GM13977 (cell line): Measurements from ENCODE around the gene AKT3.

Source experiments
- DNase-seq: peaks from one replicate; pipeline ENCODE4 v3.0.0; 2012; ENCODE audit warnings: low spot score
- in situ Hi-C: fragments of 300-500 bp; cut with MboI; formaldehyde crosslinking; loops from one replicate; pipeline ENCODE4 v1.12.0; 2022; ENCODE audit warnings: low sequenced_read_pairs, low pct_unique_long_range_greater_than_20kb, mixed read lengths, inconsistent platforms; ENCODE audit not compliant: unreplicated experiment
- TF ChIP-seq, protein P1 (sequence below): IDR thresholded peaks from 2 replicates; pipeline ENCODE4 v1.5.1; 2012; ENCODE audit warnings: mild to moderate bottlenecking, control low read depth; ENCODE audit not compliant: insufficient read depth; ENCODE audit errors: extremely low read depth, missing control alignments

AKT3 gene

DNA sequence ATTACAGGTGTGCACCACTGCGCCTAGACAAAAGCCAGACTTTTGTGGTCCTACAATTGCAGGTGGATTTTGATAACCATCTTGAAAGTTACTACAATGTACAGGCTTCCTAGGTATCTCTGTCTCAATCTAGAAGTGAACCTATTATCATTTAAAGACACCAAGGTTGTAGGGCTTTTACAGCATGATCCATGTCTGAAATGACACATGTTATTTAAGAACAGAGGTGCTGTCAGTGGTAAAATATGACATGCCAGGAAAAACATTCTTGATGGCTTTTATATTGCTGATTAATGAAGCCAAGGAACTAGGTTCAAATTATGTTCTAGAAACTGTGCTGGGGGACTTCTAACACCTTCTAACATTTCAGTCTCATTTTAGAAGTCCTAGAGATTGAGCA is 341.1 kb downstream of the AKT3 start:
- in situ Hi-C loops, result no loop called here
- no peak for DNase-seq
- TF ChIP-seq, protein P1, sequence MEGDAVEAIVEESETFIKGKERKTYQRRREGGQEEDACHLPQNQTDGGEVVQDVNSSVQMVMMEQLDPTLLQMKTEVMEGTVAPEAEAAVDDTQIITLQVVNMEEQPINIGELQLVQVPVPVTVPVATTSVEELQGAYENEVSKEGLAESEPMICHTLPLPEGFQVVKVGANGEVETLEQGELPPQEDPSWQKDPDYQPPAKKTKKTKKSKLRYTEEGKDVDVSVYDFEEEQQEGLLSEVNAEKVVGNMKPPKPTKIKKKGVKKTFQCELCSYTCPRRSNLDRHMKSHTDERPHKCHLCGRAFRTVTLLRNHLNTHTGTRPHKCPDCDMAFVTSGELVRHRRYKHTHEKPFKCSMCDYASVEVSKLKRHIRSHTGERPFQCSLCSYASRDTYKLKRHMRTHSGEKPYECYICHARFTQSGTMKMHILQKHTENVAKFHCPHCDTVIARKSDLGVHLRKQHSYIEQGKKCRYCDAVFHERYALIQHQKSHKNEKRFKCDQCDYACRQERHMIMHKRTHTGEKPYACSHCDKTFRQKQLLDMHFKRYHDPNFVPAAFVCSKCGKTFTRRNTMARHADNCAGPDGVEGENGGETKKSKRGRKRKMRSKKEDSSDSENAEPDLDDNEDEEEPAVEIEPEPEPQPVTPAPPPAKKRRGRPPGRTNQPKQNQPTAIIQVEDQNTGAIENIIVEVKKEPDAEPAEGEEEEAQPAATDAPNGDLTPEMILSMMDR, result no peak

DNA sequence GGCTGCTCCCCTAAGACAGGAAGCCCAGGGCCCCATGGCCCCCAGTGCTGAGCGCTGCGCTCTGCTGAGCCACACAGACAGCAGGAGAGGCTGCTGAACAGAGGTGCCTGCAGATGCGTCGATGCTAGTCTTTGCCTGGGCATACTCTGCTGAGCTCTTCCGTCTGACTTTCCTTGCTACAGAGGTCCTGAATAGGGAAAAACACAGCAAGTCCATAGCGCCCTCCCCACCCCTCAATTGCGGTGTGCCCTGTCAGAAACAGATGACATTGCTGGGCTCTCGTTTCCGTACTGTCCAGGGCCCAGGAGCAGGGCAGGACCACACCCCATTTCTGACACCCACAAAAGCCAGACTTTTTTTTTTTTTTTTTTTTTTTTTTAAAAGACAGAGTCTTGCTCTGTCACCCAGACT is 341.7 kb downstream of the AKT3 start:
- DNase-seq, result peak; percentile 44
- TF ChIP-seq, protein P1, result no peak
- in situ Hi-C loops, result no loop called here

DNA sequence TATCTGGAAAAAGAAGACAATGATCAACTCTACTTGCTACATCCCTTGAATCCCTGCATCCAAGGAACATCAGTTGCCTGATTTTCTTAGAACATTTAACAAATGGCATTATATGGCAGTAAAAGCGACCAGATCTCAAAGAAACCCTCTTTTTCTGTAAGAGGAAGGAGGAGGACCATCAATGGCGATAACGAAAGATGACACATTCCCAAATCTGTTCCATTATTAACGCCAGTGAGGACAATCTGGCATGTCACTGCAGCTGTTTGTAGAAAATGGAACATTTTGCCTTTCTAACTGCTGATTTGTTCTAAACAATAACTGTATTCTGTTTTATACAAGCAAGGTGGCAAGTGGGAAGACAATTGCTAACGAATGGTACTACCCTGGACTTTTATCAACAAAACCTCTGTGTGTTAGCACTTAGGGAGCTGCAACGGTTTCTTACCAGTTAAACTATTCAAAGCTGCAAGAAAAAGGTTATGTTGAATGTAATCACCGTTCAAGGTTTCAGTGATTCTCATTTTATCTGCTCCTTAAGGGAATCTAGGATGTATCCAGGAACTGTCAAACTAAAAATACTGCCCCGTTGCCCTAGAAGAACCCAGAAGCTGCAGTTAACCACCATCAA is 342.3 kb downstream of the AKT3 start:
- TF ChIP-seq, protein P1, result no peak
- in situ Hi-C loops, result no loop called here
- no peak for DNase-seq

DNA sequence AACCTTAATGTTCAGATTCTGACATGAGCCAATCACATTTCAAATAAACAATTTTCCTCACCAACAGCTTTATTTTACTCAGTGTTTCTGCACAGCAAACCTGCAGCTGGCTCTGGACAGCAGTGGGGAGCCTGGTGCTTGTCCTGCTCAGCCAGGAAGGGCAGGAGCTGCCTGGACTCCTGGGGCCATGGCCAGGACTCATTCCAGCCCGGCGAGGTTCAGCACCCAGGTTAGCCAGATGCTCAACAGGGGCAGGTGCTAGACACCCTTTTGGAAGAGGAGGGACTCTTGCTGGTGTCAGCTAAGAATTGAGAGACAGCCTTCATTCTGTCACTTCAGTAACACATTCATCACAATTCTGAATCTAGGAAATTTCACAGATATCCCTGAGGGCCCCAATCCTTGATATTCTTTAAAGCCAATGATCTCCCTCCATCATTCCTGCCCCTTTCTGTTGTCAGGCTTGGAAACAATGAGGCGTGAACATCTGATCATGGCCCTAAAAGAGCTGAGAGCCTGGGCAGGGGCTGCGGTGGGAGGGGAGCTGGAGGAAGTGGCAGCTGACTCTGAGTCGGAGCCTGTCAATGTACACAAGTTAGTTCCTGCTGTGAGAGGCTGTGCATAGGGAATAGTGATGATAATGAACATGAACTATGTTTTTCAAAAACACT is 342.9 kb downstream of the AKT3 start:
- no peak for DNase-seq
- TF ChIP-seq, protein P1, result no peak
- in situ Hi-C loops, result no loop called here

DNA sequence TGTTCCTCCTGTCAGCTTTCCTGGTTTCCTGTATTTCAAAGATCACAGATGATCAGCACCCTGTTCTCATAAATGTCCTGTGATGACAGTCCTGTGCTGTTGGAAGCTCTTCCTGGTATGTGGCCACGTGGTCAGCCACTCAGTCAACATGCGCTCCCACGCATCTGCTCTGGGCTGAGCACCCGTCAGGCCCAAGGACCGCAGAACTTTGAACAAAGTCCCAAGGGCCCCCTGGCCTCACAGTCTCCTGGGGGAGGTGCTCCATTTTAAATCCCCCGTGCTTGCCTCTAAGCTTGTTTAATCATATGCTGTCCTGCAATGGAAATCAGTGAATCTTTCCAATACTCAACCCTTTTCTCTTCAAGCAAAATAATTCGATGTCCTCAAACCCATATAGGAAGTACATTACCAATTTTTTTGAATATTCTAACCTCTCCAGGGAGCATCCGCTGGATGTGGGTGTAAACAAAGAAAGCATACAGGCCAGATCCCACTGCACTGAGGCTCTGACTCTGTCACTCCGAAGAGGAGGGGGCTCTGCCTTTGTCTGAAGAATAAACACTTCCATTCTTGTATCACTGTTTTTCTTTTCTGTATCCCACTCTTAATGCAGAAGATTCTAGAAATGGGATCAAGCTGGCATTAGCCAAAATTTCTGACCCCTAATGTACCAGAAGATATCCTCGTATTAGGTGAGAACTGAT is 343.9 kb downstream of the AKT3 start:
- in situ Hi-C loops, result no loop called here
- peak; percentile 51 for DNase-seq
- TF ChIP-seq, protein P1, result no peak

DNA sequence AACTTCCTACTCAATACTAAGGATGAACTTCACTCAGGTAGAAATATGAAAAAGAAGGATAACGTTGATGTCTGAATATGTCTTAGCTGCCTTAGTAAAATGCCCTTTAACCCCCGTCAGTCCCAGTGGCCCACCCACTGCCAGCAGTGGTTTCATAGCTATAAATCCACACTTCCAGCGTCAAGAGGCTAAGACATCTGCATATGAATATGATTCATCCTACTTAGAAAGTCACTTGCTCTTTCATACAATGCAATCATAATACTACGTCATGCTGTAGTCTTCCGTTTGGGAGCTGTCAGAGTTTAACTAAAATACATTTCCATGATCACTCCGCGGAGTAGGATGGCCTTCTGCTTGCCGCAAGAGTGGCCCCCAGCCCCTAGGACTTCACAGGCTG is 346.9 kb downstream of the AKT3 start:
- TF ChIP-seq, protein P1, result no peak
- in situ Hi-C loops, result no loop called here
- no peak for DNase-seq
